Immature natural killer cell (primary cell): ENCODE data around the gene RNASEH2A. TPM values are rescaled to one million over a fixed set of nuclear protein-coding genes. Genes with fewer than 3 reads are reported as not detected.

Experiments
- DNase-seq, 3 donors: peaks; one replicate each; pipeline ENCODE4 v3.0.0; 2022; ENCODE audit warnings: mixed read lengths in 1 of 3
- H3K27ac Mint-ChIP-seq, 6 donors: one replicate each; pipeline ENCODE4 v1.8.0; 2020; ENCODE audit warnings: mixed read lengths in 6 of 6, mild to moderate bottlenecking in 5 of 6, inconsistent platforms in 4 of 6, moderate library complexity in 3 of 6
- H3K27me3 Mint-ChIP-seq, 3 donors: one replicate each; pipeline ENCODE4 v1.8.0; 2020 to 2021; ENCODE audit warnings: low read depth in 3 of 3, mild to moderate bottlenecking in 3 of 3, mixed read lengths in 3 of 3, moderate library complexity in 3 of 3, inconsistent platforms in 1 of 3
- H3K36me3 Mint-ChIP-seq, 3 donors: one replicate each; pipeline ENCODE4 v1.8.0; 2020; ENCODE audit warnings: mixed read lengths in 3 of 3, inconsistent platforms in 2 of 3, mild to moderate bottlenecking in 2 of 3
- H3K4me1 Mint-ChIP-seq, 2 donors: one replicate each; pipeline ENCODE4 v1.8.0; 2020; ENCODE audit warnings: inconsistent platforms in 2 of 2, mild to moderate bottlenecking in 2 of 2, mixed read lengths in 2 of 2, moderate library complexity in 1 of 2
- H3K4me3 Mint-ChIP-seq, 5 donors: one replicate each; pipeline ENCODE4 v1.8.0; 2020; ENCODE audit warnings: mild to moderate bottlenecking in 5 of 5, mixed read lengths in 5 of 5, inconsistent platforms in 3 of 5, moderate library complexity in 3 of 5
- H3K9me3 Mint-ChIP-seq, 6 donors: one replicate each; pipeline ENCODE4 v1.8.0; 2020; ENCODE audit warnings: mild to moderate bottlenecking in 6 of 6, mixed read lengths in 6 of 6, inconsistent platforms in 4 of 6, moderate library complexity in 3 of 6
- polyA plus RNA-seq, 3 donors: library from polyadenylated mRNA; unstranded; fragments of 300-500 nt; fragmentation: Illumina TruSeq; gene quantifications; one replicate each; pipeline ENCODE4 v1.2.3, GENCODE V29; 2021

Gene RNASEH2A
- polyA plus RNA-seq, 3 donors from 2014 or later, result 27.7 to 45.4 (median 37.5) TPM

GRCh38 chr19:12856653-12857052 lies 50.3 kb downstream of the RNASEH2A start:
- Mint-ChIP-seq H3K36me3 (peaks cover 0 to 3% (median 0%) of the 10 kb centered on the region in 3 donors), H3K4me3 (no peak overlapping the region), H3K27ac (no peak overlapping the region), H3K9me3 (peaks cover 0 to 14% (median 2%) of the 10 kb centered on the region in 6 donors), H3K4me1 (no peaks in the 10 kb centered on the region), H3K27me3 (peaks cover 1 to 6% (median 4%) of the 10 kb centered on the region in 3 donors)
- no peak for DNase-seq

GRCh38 chr19:12858041-12858928 lies 51.9 kb downstream of the RNASEH2A start:
- no peak for DNase-seq
- H3K4me3 Mint-ChIP-seq, result no peak overlapping the region
- H3K27me3 Mint-ChIP-seq, result peaks cover 1 to 7% (median 4%) of the 10 kb centered on the region in 3 donors
- H3K36me3 Mint-ChIP-seq, result peaks cover 0 to 3% (median 0%) of the 10 kb centered on the region in 3 donors
- H3K4me1 Mint-ChIP-seq, result no peaks in the 10 kb centered on the region
- no peak overlapping the region for H3K27ac Mint-ChIP-seq
- peaks cover 0 to 14% (median 2%) of the 10 kb centered on the region in 6 donors for H3K9me3 Mint-ChIP-seq

GRCh38 chr19:12859546-12859945 lies 53.2 kb downstream of the RNASEH2A start:
- Mint-ChIP-seq H3K9me3 (peaks cover 0 to 14% (median 2%) of the 10 kb centered on the region in 6 donors), H3K27ac (no peak overlapping the region), H3K36me3 (peaks cover 0 to 3% (median 0%) of the 10 kb centered on the region in 3 donors), H3K4me1 (no peaks in the 10 kb centered on the region), H3K4me3 (no peak overlapping the region), H3K27me3 (peaks cover 3 to 7% (median 5%) of the 10 kb centered on the region in 3 donors)
- no peak for DNase-seq

Other genes starting within 250 kb of the RNASEH2A start
- 1 to 10 TPM; 3.1 to 8.2 (median 3.5) TPM for gene ZNF490, start 195.8 kb upstream of the RNASEH2A start, polyA plus RNA-seq
- 10 to 100 TPM; 10.9 to 21.3 (median 12.9) TPM for gene ZNF791, start 195.7 kb upstream of the RNASEH2A start, polyA plus RNA-seq
- gene MAN2B1, start 139.8 kb upstream of the RNASEH2A start, polyA plus RNA-seq, result 10 to 100 TPM; 25.3 to 44.4 (median 27.2) TPM
- gene WDR83, start 139.8 kb upstream of the RNASEH2A start, polyA plus RNA-seq, result 10 to 100 TPM; 19.9 to 30.1 (median 23.2) TPM
- 10 to 100 TPM; 70.8 to 76.0 (median 74.4) TPM for gene DHPS, start 124.7 kb upstream of the RNASEH2A start, polyA plus RNA-seq
- gene GNG14, start 118.6 kb upstream of the RNASEH2A start, polyA plus RNA-seq, result not detected
- 1 to 10 TPM; 6.4 to 8.2 (median 8.0) TPM for gene FBXW9, start 110.0 kb upstream of the RNASEH2A start, polyA plus RNA-seq
- 1 to 10 TPM in 1 of 3 donors, under 1 TPM in 2; 0.46 to 4.0 (median 0.98) TPM for gene TNPO2, start 82.7 kb upstream of the RNASEH2A start, polyA plus RNA-seq
- gene TRIR, start 71.9 kb upstream of the RNASEH2A start, polyA plus RNA-seq, result 100 to 1,000 TPM; 183 to 301 (median 283) TPM
- gene GET3, start 69.1 kb upstream of the RNASEH2A start, polyA plus RNA-seq, result 100 to 1,000 TPM in 2 of 3 donors, 10 to 100 TPM in 1; 93.5 to 182 (median 124) TPM
- gene BEST2, start 54.8 kb upstream of the RNASEH2A start, polyA plus RNA-seq, result not detected
- 1 to 10 TPM in 2 of 3 donors, not detected in 1; 2.1 to 2.5 TPM for gene HOOK2, start 31.0 kb upstream of the RNASEH2A start, polyA plus RNA-seq
- gene JUNB, start 15.1 kb upstream of the RNASEH2A start, polyA plus RNA-seq, result 100 to 1,000 TPM; 620 to 796 (median 697) TPM
- gene PRDX2, start 4.8 kb upstream of the RNASEH2A start, polyA plus RNA-seq, result 100 to 1,000 TPM; 157 to 165 (median 159) TPM
- 10 to 100 TPM in 1 of 3 donors, 1 to 10 TPM in 2; 3.0 to 11.0 (median 4.5) TPM for gene THSD8, start 4.5 kb upstream of the RNASEH2A start, polyA plus RNA-seq
- not detected for gene RTBDN, start 28.0 kb downstream of the RNASEH2A start, polyA plus RNA-seq
- under 1 TPM in 2 of 3 donors, not detected in 1; 0.28 TPM for gene MAST1, start 31.9 kb downstream of the RNASEH2A start, polyA plus RNA-seq
- 100 to 1,000 TPM in 1 of 3 donors, 10 to 100 TPM in 2; 72.6 to 108 (median 83.5) TPM for gene DNASE2, start 74.9 kb downstream of the RNASEH2A start, polyA plus RNA-seq
- 1 to 10 TPM in 1 of 3 donors, under 1 TPM in 2; 0.15 to 1.8 (median 0.20) TPM for gene KLF1, start 80.6 kb downstream of the RNASEH2A start, polyA plus RNA-seq
- gene GCDH, start 84.6 kb downstream of the RNASEH2A start, polyA plus RNA-seq, result 10 to 100 TPM; 17.0 to 21.6 (median 18.4) TPM
- gene SYCE2, start 112.7 kb downstream of the RNASEH2A start, polyA plus RNA-seq, result under 1 TPM in 1 of 3 donors, not detected in 2; 0.20 TPM
- 10 to 100 TPM; 57.2 to 82.0 (median 71.1) TPM for gene FARSA, start 127.1 kb downstream of the RNASEH2A start, polyA plus RNA-seq
- 100 to 1,000 TPM; 125 to 301 (median 238) TPM for gene CALR, start 132.0 kb downstream of the RNASEH2A start, polyA plus RNA-seq
- gene RAD23A, start 139.3 kb downstream of the RNASEH2A start, polyA plus RNA-seq, result 100 to 1,000 TPM in 1 of 3 donors, 10 to 100 TPM in 2; 68.9 to 121 (median 69.4) TPM
- 10 to 100 TPM; 37.4 to 69.1 (median 56.8) TPM for gene GADD45GIP1, start 150.6 kb downstream of the RNASEH2A start, polyA plus RNA-seq
- not detected for gene DAND5, start 163.0 kb downstream of the RNASEH2A start, polyA plus RNA-seq
- gene NFIX, start 188.9 kb downstream of the RNASEH2A start, polyA plus RNA-seq, result under 1 TPM in 1 of 3 donors, not detected in 2; 0.49 TPM